Memory B cell (primary cell): ENCODE data around the gene SLC29A3.

Source experiments
- ATAC-seq: fragments of 150-1000 bp; cut with Tn5 transposase; 2 replicates; pipeline ENCODE4 v1.10.0; 2021; ENCODE audit warnings: low read depth, mild to moderate bottlenecking, moderate library complexity
- DNase-seq, 2 donors: peaks; one replicate each; pipeline ENCODE4 v3.0.0; 2022; ENCODE audit warnings: low spot score in 2 of 2
- H3K27ac Mint-ChIP-seq: one replicate; pipeline ENCODE4 v1.8.0; 2022; ENCODE audit warnings: mild to moderate bottlenecking, moderate library complexity, mixed read lengths
- H3K27me3 Mint-ChIP-seq: one replicate; pipeline ENCODE4 v1.8.0; 2022; ENCODE audit warnings: mixed read lengths
- H3K36me3 Mint-ChIP-seq: one replicate; pipeline ENCODE4 v1.8.0; 2022; ENCODE audit warnings: mild to moderate bottlenecking, mixed read lengths
- H3K4me1 Mint-ChIP-seq: one replicate; pipeline ENCODE4 v1.8.0; 2022; ENCODE audit warnings: mixed read lengths
- H3K4me3 Mint-ChIP-seq: one replicate; pipeline ENCODE4 v1.8.0; 2022; ENCODE audit warnings: mild to moderate bottlenecking, moderate library complexity, mixed read lengths
- H3K9me3 Mint-ChIP-seq: one replicate; pipeline ENCODE4 v1.8.0; 2022; ENCODE audit warnings: mixed read lengths

SLC29A3 gene

GRCh38 chr10:71333129-71333887 is 14.2 kb downstream of the SLC29A3 start:
- ATAC-seq, result peak; percentile 80
- peaks cover 6% of the 10 kb centered on the region for H3K36me3 Mint-ChIP-seq
- H3K27ac Mint-ChIP-seq, result no peak overlapping the region
- no peak overlapping the region for H3K4me3 Mint-ChIP-seq
- no peaks in the 10 kb centered on the region for H3K9me3 Mint-ChIP-seq
- H3K27me3 Mint-ChIP-seq, result no peaks in the 10 kb centered on the region
- peaks cover 14% of the 10 kb centered on the region for H3K4me1 Mint-ChIP-seq
- DNase-seq, result no peak

GRCh38 chr10:71334221-71334791 is 15.2 kb downstream of the SLC29A3 start:
- no peak for DNase-seq
- no peak overlapping the region for H3K4me3 Mint-ChIP-seq
- H3K27ac Mint-ChIP-seq, result no peak overlapping the region
- H3K36me3 Mint-ChIP-seq, result peaks cover 5% of the 10 kb centered on the region
- peaks cover 14% of the 10 kb centered on the region for H3K4me1 Mint-ChIP-seq
- H3K27me3 Mint-ChIP-seq, result no peaks in the 10 kb centered on the region
- ATAC-seq, result no peak
- H3K9me3 Mint-ChIP-seq, result no peaks in the 10 kb centered on the region

- H3K4me1 Mint-ChIP-seq, result peaks cover 14% of the 10 kb centered on the region
- H3K4me3 Mint-ChIP-seq, result no peak overlapping the region
- H3K27me3 Mint-ChIP-seq, result no peaks in the 10 kb centered on the region
- H3K9me3 Mint-ChIP-seq, result no peaks in the 10 kb centered on the region
- H3K27ac Mint-ChIP-seq, result no peak overlapping the region
- H3K36me3 Mint-ChIP-seq, result peaks cover 7% of the 10 kb centered on the region
- DNase-seq (no peak), ATAC-seq (no peak)
These were observed 16.2 kb downstream of the SLC29A3 start for GRCh38 chr10:71335173-71335708.

- Mint-ChIP-seq H3K36me3 (peaks cover 11% of the 10 kb centered on the region), H3K27me3 (no peaks in the 10 kb centered on the region)
- ATAC-seq, result no peak
These were observed 17.6 kb downstream of the SLC29A3 start for GRCh38 chr10:71336632-71337031.

GRCh38 chr10:71337219-71337701 is 18.2 kb downstream of the SLC29A3 start:
- peaks cover 14% of the 10 kb centered on the region for H3K4me1 Mint-ChIP-seq
- no peak overlapping the region for H3K27ac Mint-ChIP-seq
- H3K9me3 Mint-ChIP-seq, result no peaks in the 10 kb centered on the region
- ATAC-seq, result no peak
- H3K36me3 Mint-ChIP-seq, result peaks cover 11% of the 10 kb centered on the region
- H3K27me3 Mint-ChIP-seq, result no peaks in the 10 kb centered on the region
- no peak overlapping the region for H3K4me3 Mint-ChIP-seq
- DNase-seq, result no peak

More at GRCh38 chr10:71336632-71337031, 17.6 kb downstream of the SLC29A3 start:
- Mint-ChIP-seq H3K4me3 (no peak overlapping the region), H3K4me1 (peaks cover 14% of the 10 kb centered on the region), H3K9me3 (no peaks in the 10 kb centered on the region), H3K27ac (no peak overlapping the region)
- DNase-seq, result no peak

- H3K36me3 Mint-ChIP-seq, result peaks cover 11% of the 10 kb centered on the region
These were observed 19.9 kb downstream of the SLC29A3 start for GRCh38 chr10:71338728-71339495.

GRCh38 chr10:71339796-71340589 is 20.9 kb downstream of the SLC29A3 start:
- Mint-ChIP-seq H3K27ac (no peak overlapping the region), H3K4me3 (no peak overlapping the region), H3K36me3 (peaks cover 11% of the 10 kb centered on the region), H3K4me1 (peaks cover 2% of the 10 kb centered on the region), H3K9me3 (no peaks in the 10 kb centered on the region), H3K27me3 (no peaks in the 10 kb centered on the region)
- DNase-seq (no peak), ATAC-seq (no peak)

More at GRCh38 chr10:71338728-71339495, 19.9 kb downstream of the SLC29A3 start:
- no peak overlapping the region for H3K4me3 Mint-ChIP-seq
- ATAC-seq (no peak), DNase-seq (no peak)
- H3K4me1 Mint-ChIP-seq, result peaks cover 2% of the 10 kb centered on the region
- no peaks in the 10 kb centered on the region for H3K9me3 Mint-ChIP-seq
- no peak overlapping the region for H3K27ac Mint-ChIP-seq
- no peaks in the 10 kb centered on the region for H3K27me3 Mint-ChIP-seq

GRCh38 chr10:71342573-71343391 is 23.7 kb downstream of the SLC29A3 start:
- peaks cover 8% of the 10 kb centered on the region for H3K36me3 Mint-ChIP-seq
- no peaks in the 10 kb centered on the region for H3K27me3 Mint-ChIP-seq
- no peaks in the 10 kb centered on the region for H3K9me3 Mint-ChIP-seq
- no peak for DNase-seq
- no peak for ATAC-seq
- no peak overlapping the region for H3K4me3 Mint-ChIP-seq
- no peaks in the 10 kb centered on the region for H3K4me1 Mint-ChIP-seq
- H3K27ac Mint-ChIP-seq, result no peak overlapping the region

- no peaks in the 10 kb centered on the region for H3K9me3 Mint-ChIP-seq
- DNase-seq (no peak), ATAC-seq (no peak)
- H3K27ac Mint-ChIP-seq, result no peak overlapping the region
- no peak overlapping the region for H3K4me3 Mint-ChIP-seq
- H3K27me3 Mint-ChIP-seq, result no peaks in the 10 kb centered on the region
- H3K36me3 Mint-ChIP-seq, result peaks cover 8% of the 10 kb centered on the region
- H3K4me1 Mint-ChIP-seq, result no peaks in the 10 kb centered on the region
These were observed 24.3 kb downstream of the SLC29A3 start for GRCh38 chr10:71343392-71343773.

- Mint-ChIP-seq H3K4me3 (no peak overlapping the region), H3K27ac (no peak overlapping the region)
- no peak for DNase-seq
These were observed 25.3 kb downstream of the SLC29A3 start for GRCh38 chr10:71344154-71344925.

GRCh38 chr10:71344993-71345480 is 26.0 kb downstream of the SLC29A3 start:
- no peak overlapping the region for H3K27ac Mint-ChIP-seq
- ATAC-seq, result no peak
- no peaks in the 10 kb centered on the region for H3K9me3 Mint-ChIP-seq
- no peak overlapping the region for H3K4me3 Mint-ChIP-seq
- no peaks in the 10 kb centered on the region for H3K27me3 Mint-ChIP-seq
- no peak for DNase-seq
- peaks cover 3% of the 10 kb centered on the region for H3K4me1 Mint-ChIP-seq
- peaks cover 9% of the 10 kb centered on the region for H3K36me3 Mint-ChIP-seq

More at GRCh38 chr10:71344154-71344925, 25.3 kb downstream of the SLC29A3 start:
- no peaks in the 10 kb centered on the region for H3K4me1 Mint-ChIP-seq
- H3K9me3 Mint-ChIP-seq, result no peaks in the 10 kb centered on the region
- H3K27me3 Mint-ChIP-seq, result no peaks in the 10 kb centered on the region
- ATAC-seq, result no peak
- peaks cover 8% of the 10 kb centered on the region for H3K36me3 Mint-ChIP-seq

GRCh38 chr10:71345694-71346093 is 26.6 kb downstream of the SLC29A3 start:
- Mint-ChIP-seq H3K27ac (no peak overlapping the region), H3K4me1 (peaks cover 3% of the 10 kb centered on the region), H3K27me3 (no peaks in the 10 kb centered on the region), H3K36me3 (peaks cover 5% of the 10 kb centered on the region), H3K9me3 (no peaks in the 10 kb centered on the region), H3K4me3 (no peak overlapping the region)
- DNase-seq (no peak), ATAC-seq (no peak)
